Measurements from ENCODE around the gene BLVRB. TPM values are rescaled to one million over a fixed set of nuclear protein-coding genes. Genes with fewer than 3 reads are reported as not detected.

Gene BLVRB
- total and polyA plus RNA-seq, 7 donors = 115 to 232 (median 197) TPM

GRCh38 chr19:40400559-40400958, 65.0 kb downstream of the BLVRB start:
- Histone ChIP-seq H3K27ac (no peak overlapping the region), H3K9me3 (no peaks in the 10 kb centered on the region), H3K4me3 (no peak overlapping the region), H3K27me3 (no peaks in the 10 kb centered on the region), H3K36me3 (no peaks in the 10 kb centered on the region), H3K4me1 (peaks cover 0 to 26% (median 12%) of the 10 kb centered on the region in 4 donors)
- WGBS, 2 donors = 48 to 80% methylated on average over 3 of the region's 3 CpGs
- DNase-seq = no peak
- intact Hi-C loops (cut with DNase I) = loop anchor here (5.0 kb wide), 3 partner anchors 33 to 67 kb away; partner anchors contain the start of genes BLVRB, C19orf47, PLD3 and SPTBN4
- no peak for TF ChIP-seq CTCF (IDR thresholded peaks at IDR 0.05)
- TF ChIP-seq POLR2AphosphoS5 (IDR thresholded peaks at IDR 0.05) = no peak
- no peak for TF ChIP-seq POLR2A (IDR thresholded peaks at IDR 0.05)
- no peak for TF ChIP-seq EP300 (IDR thresholded peaks at IDR 0.05)

GRCh38 chr19:40398417-40399131, 67.0 kb downstream of the BLVRB start:
- WGBS, 2 donors = 43 to 58% methylated on average over 49 of the region's 49 CpGs

More at GRCh38 chr19:40398417-40399131, 67.0 kb downstream of the BLVRB start:
- peaks cover 0 to 10% (median 8%) of the 10 kb centered on the region in 4 donors for H3K4me1 ChIP-seq
- H3K27ac ChIP-seq = no peak overlapping the region
- intact Hi-C loops (cut with DNase I) = no loop called here
- no peak for DNase-seq
- no peaks in the 10 kb centered on the region for H3K36me3 ChIP-seq
- H3K4me3 ChIP-seq = peak overlapping the region in 2 of 4 donors; percentile 10 to 18
- H3K27me3 ChIP-seq = no peaks in the 10 kb centered on the region
- TF ChIP-seq POLR2AphosphoS5 (IDR thresholded peaks at IDR 0.05) (no peak), POLR2A (IDR thresholded peaks at IDR 0.05) (no peak), CTCF (IDR thresholded peaks at IDR 0.05) (no peak), EP300 (IDR thresholded peaks at IDR 0.05) (no peak)
- H3K9me3 ChIP-seq = no peaks in the 10 kb centered on the region

Small RNAs within 50 kb of the gene (small RNA-seq; reads per million reads assigned to genes)
- 0 reads per million in 3 donors for gene RF00017

Other genes with a start within 250 kb of the BLVRB start
- 1 to 10 TPM in 2 of 4 donors, not detected in 2; 1.1 to 5.0 TPM for gene TTC9B, start 247.4 kb downstream of the BLVRB start, total RNA-seq
- gene TTC9B, start 247.4 kb downstream of the BLVRB start, polyA plus RNA-seq = under 1 TPM in 1 of 3 donors, not detected in 2; 0.34 TPM
- gene CCNP, start 239.1 kb downstream of the BLVRB start, total RNA-seq = not detected
- under 1 TPM in 1 of 3 donors, not detected in 2; 0.23 TPM for gene CCNP, start 239.1 kb downstream of the BLVRB start, polyA plus RNA-seq
- gene AKT2, start 180.4 kb downstream of the BLVRB start, total RNA-seq = 10 to 100 TPM; 57.4 to 78.7 (median 76.3) TPM
- gene AKT2, start 180.4 kb downstream of the BLVRB start, polyA plus RNA-seq = 100 to 1,000 TPM in 1 of 3 donors, 10 to 100 TPM in 2; 28.0 to 107 (median 31.2) TPM
- gene C19orf47, start 117.3 kb downstream of the BLVRB start, total RNA-seq = 10 to 100 TPM in 3 of 4 donors, 1 to 10 TPM in 1; 8.9 to 12.8 (median 11.5) TPM
- gene C19orf47, start 117.3 kb downstream of the BLVRB start, polyA plus RNA-seq = 10 to 100 TPM in 1 of 3 donors, 1 to 10 TPM in 2; 7.9 to 16.7 (median 8.4) TPM
- 100 to 1,000 TPM; 164 to 270 (median 230) TPM for gene PLD3, start 117.0 kb downstream of the BLVRB start, total RNA-seq
- gene PLD3, start 117.0 kb downstream of the BLVRB start, polyA plus RNA-seq = 100 to 1,000 TPM in 2 of 3 donors, 10 to 100 TPM in 1; 48.0 to 121 (median 118) TPM
- under 1 TPM in 2 of 4 donors, not detected in 2; 0.14 to 0.36 TPM for gene HIPK4, start 75.6 kb downstream of the BLVRB start, total RNA-seq
- under 1 TPM in 1 of 3 donors, not detected in 2; 0.06 TPM for gene HIPK4, start 75.6 kb downstream of the BLVRB start, polyA plus RNA-seq
- 1 to 10 TPM; 3.5 to 8.6 (median 5.0) TPM for gene PRX, start 52.4 kb downstream of the BLVRB start, total RNA-seq
- gene PRX, start 52.4 kb downstream of the BLVRB start, polyA plus RNA-seq = 1 to 10 TPM in 2 of 3 donors, under 1 TPM in 1; 0.69 to 2.0 (median 1.8) TPM
- 10 to 100 TPM; 10.2 to 29.2 (median 15.7) TPM for gene SERTAD1, start 39.8 kb downstream of the BLVRB start, total RNA-seq
- 10 to 100 TPM; 14.4 to 44.4 (median 24.0) TPM for gene SERTAD1, start 39.8 kb downstream of the BLVRB start, polyA plus RNA-seq
- gene SERTAD3, start 21.4 kb downstream of the BLVRB start, total RNA-seq = 10 to 100 TPM; 15.5 to 34.2 (median 26.0) TPM
- gene SERTAD3, start 21.4 kb downstream of the BLVRB start, polyA plus RNA-seq = 10 to 100 TPM; 28.9 to 60.7 (median 30.4) TPM
- 1 to 10 TPM in 3 of 4 donors, under 1 TPM in 1; 0.99 to 5.0 (median 2.7) TPM for gene SPTBN4, start 1.3 kb upstream of the BLVRB start, total RNA-seq
- gene SPTBN4, start 1.3 kb upstream of the BLVRB start, polyA plus RNA-seq = 1 to 10 TPM in 1 of 3 donors, under 1 TPM in 1, not detected in 1; 0.23 to 1.3 TPM
- gene SHKBP1, start 111.1 kb upstream of the BLVRB start, total RNA-seq = 10 to 100 TPM; 15.9 to 36.3 (median 33.8) TPM
- gene SHKBP1, start 111.1 kb upstream of the BLVRB start, polyA plus RNA-seq = 10 to 100 TPM; 50.2 to 81.0 (median 52.9) TPM
- 100 to 1,000 TPM; 107 to 206 (median 176) TPM for gene LTBP4, start 135.6 kb upstream of the BLVRB start, total RNA-seq
- gene LTBP4, start 135.6 kb upstream of the BLVRB start, polyA plus RNA-seq = 100 to 1,000 TPM in 1 of 3 donors, 10 to 100 TPM in 2; 31.9 to 118 (median 41.4) TPM
- 10 to 100 TPM; 21.9 to 38.2 (median 25.0) TPM for gene NUMBL, start 224.9 kb upstream of the BLVRB start, total RNA-seq
- gene NUMBL, start 224.9 kb upstream of the BLVRB start, polyA plus RNA-seq = 10 to 100 TPM in 1 of 3 donors, 1 to 10 TPM in 2; 3.0 to 13.7 (median 9.6) TPM